ENCODE results near the gene MUS81. TPM values are rescaled to one million over a fixed set of nuclear protein-coding genes. Genes with fewer than 3 reads are reported as not detected.

MUS81 gene
- total and polyA plus RNA-seq, 9 of the 15 experiments (the other 6 are each of a cell fraction or from before 2014, with no cell fraction given): 13.4 to 118 (median 53.7) TPM

GRCh38 chr11:65911682-65912568, 51.7 kb downstream of the MUS81 start (continued):
- TF ChIP-seq ZNF407 (IDR thresholded peaks at IDR 0.05; ENCODE audit: low read depth): no peak
- TF ChIP-seq NFYB (IDR thresholded peaks at IDR 0.05; ENCODE audit: extremely low read depth, insufficient read length): no peak
- peak; percentile 55 to 76 (median 58) for TF ChIP-seq CTCF (IDR thresholded peaks at IDR 0.05 in 2 of 3, conservative IDR thresholded peaks at IDR 0.05 in 1 of 3; ENCODE audit: insufficient read depth in 2 of 3, low read depth in 1 of 3, low read length in 3 of 3)
- TF ChIP-seq SPI1 (IDR thresholded peaks at IDR 0.05; ENCODE audit: borderline replicate concordance, low read depth, low read length): peak; percentile 88
- no peak for TF ChIP-seq ARID4B (CRISPR knock-in tag; IDR thresholded peaks at IDR 0.05)
- TF ChIP-seq HNRNPUL1 (IDR thresholded peaks at IDR 0.05; ENCODE audit: low read length): no peak
- TF ChIP-seq ETV6 (IDR thresholded peaks at IDR 0.05; ENCODE audit: borderline replicate concordance in 1 of 2, low read depth in 2 of 2, low read length in 1 of 2): no peak
- TF ChIP-seq ETV6 (CRISPR knock-in tag; IDR thresholded peaks at IDR 0.05; ENCODE audit: borderline replicate concordance): no peak
- no peak for TF ChIP-seq ZNF121 (CRISPR knock-in tag; conservative IDR thresholded peaks at IDR 0.05)
